Hepatocyte (in vitro differentiated cells): ENCODE results near the gene ACTL10.

Experiments
- CTCF ChIP-seq: fragments of 200-600 bp; sonication (generic); IDR thresholded peaks from 2 replicates; pipeline ENCODE4 v1.5.1; 2016; ENCODE audit warnings: antibody characterized with exemption, mild to moderate bottlenecking; ENCODE audit not compliant: poor library complexity
- EZH2 ChIP-seq: fragments of 200-600 bp; sonication (generic); IDR thresholded peaks from 2 replicates; pipeline ENCODE4 v1.6.1; 2016; ENCODE audit warnings: antibody characterized with exemption, mild to moderate bottlenecking, borderline replicate concordance

GRCh38 chr20:33636776-33637175 is 30.0 kb upstream of the ACTL10 start:
- no peak for TF ChIP-seq CTCF
- no peak for TF ChIP-seq EZH2
